Left ventricle myocardium superior (tissue), 1 donor: Measurements from ENCODE around the gene CDK17. TPM values are rescaled to one million over a fixed set of nuclear protein-coding genes. Genes with fewer than 3 reads are reported as not detected.
"Not testable (repeated sequence)": the region's sequence is repeated elsewhere in the genome, so short reads cannot be mapped to it uniquely, and the experiment has no call there.

Experiments used
- ATAC-seq: fragments of 200-7000 bp; cut with Tn5 transposase; one replicate; pipeline ENCODE4 v1.9.1; 2020; ENCODE audit warnings: mild to moderate bottlenecking, moderate library complexity
- DNase-seq: peaks from one replicate; pipeline ENCODE4 v3.0.0-alpha.2; 2020
- intact Hi-C: fragments of 100-400 bp; cut with micrococcal nuclease; formaldehyde crosslinking; loops from one replicate; pipeline ENCODE4 v1.11.0; 2022
- total RNA-seq: library from RNA; stranded (reverse); fragmentation: NEBNext Ultra II Directional; extraction: Animal tissue kit (Norgen Biotek cat#: 25700); gene quantifications from one replicate; pipeline ENCODE4 v1.2.1, GENCODE V29; 2021
- donor health status: DM: no; HTN: yes; CAD: no; lungs with severe emphysema.

Gene CDK17
- total RNA-seq, 1 donor from 2014 or later = 16.6 TPM

DNA sequence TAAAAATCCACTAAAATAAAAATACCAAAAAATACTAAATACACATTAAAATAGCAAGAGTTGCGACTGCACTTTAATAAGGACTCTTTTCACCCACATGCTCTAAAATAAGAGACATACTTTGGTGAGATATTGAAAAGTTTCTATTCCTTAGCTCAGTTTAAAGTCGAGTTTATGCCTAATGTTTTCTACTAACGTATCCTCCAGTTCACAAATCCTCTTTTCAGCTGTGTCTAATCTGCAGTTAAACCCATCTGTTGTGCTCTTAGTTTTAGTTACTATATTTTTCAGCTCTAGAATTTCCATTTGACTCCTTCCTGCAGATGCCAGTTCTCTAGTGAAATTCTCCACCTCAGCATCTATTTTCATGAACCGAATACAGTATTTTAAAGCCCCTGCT is 63.8 kb downstream of the CDK17 start:
- DNase-seq (no peak), ATAC-seq (no peak)
- intact Hi-C loops = loop anchor here (10.0 kb wide), 1 partner anchor 48 kb away; no protein-coding TSS in a partner anchor

DNA sequence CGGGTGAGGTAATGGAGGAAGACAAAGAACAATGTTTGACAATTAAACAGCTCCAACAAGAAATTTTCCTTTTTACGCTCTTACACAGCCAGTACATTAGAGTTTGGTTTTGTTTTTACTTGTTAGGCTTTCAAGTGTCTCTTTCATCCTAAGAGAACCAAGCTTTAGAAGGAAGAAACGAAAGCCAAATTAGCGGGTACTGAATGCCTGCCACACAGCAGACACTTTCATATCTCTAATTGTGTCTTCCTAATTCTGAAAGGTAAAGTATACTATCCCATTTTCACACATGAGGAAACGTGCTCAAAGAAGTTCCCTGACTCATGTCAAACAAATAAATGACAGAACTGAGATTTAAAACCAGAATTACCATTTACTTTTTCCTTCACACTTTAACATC is 65.0 kb downstream of the CDK17 start:
- DNase-seq (no peak), ATAC-seq (no peak)

DNA sequence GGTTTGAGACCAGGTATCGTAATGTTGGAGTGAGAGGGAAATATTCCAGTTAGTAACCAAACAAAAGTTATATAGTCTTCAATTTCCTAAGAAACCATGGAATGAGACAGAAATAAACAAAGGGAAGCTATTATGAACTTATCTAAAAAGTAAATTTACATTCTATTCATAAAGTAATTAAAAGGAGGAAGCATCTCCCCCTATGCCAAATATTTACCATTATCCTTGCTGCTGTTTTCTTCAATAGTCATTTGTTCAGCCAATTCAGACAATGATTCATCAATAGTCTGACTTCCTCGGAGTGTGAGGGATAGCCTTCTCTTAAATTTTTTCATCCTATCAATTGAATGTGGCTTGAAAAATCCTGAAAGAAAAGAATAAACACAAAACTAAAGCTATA is 65.7 kb downstream of the CDK17 start:
- ATAC-seq = no peak
- intact Hi-C loops = loop anchor here (10.0 kb wide), 1 partner anchor 50 kb away; no protein-coding TSS in a partner anchor

More for the DNA sequence above, 65.0 kb downstream of the CDK17 start:
- intact Hi-C loops = loop anchor here (10.0 kb wide), 1 partner anchor 50 kb away; no protein-coding TSS in a partner anchor

DNA sequence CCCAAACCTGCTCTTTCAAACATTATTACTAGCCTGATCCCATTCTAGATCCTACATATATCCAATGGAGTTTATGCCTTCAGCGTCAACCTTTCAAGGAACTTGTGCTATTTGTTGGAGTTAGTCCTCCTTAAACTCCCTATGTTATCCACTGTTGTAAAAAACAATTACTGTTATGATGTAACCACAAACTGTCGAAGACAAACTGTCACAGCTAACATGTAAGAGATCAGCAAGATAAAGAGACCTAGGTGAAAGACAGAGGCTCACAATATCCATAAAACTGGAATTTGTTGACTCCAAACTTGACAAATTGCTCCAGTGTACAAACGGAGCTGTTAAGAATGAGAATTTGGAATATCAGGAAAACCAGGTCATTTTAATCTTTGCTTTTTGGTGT is 70.7 kb downstream of the CDK17 start:
- DNase-seq (no peak), ATAC-seq (no peak)
- intact Hi-C loops = no loop called here

More for the DNA sequence above, 65.7 kb downstream of the CDK17 start:
- DNase-seq = no peak

DNA sequence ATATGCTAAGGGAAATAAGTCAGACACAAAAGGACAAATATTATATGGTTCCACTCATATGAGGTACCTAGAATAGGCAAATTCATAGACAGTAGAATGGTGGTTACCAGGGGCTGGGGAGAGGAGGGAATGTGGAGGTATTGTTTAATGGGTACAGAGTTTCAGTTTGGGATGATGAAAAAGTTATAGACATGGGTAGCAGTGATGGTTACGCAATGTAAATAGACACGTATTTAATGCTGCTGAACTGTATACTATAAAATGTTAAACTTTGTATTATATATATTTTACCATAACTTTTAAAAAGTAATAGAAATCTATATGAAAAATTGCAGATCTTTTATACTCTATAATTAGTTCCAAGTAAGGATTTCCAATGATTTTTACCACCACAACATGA is 71.2 kb downstream of the CDK17 start:
- intact Hi-C loops = no loop called here
- ATAC-seq (no peak), DNase-seq (no peak)

DNA sequence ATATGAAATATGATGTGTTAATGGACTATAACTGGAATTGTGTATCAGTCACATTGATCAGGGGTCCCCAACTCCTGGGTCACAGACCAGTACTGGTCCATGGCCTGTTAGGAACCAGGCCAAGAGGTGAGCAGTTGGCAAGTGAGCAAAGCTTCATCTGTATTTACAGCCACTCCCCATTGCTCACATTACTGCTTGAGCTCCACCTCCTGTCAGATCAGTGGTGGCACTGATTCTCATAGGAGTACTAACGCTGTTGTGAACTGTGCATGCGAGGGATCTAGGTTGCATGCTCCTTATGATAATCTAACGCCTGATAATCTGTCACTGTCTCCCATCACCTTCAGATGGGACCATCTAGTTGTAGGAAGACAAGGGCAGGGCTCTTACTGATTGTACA is 72.3 kb downstream of the CDK17 start:
- no peak for ATAC-seq
- intact Hi-C loops = no loop called here
- DNase-seq = no peak

DNA sequence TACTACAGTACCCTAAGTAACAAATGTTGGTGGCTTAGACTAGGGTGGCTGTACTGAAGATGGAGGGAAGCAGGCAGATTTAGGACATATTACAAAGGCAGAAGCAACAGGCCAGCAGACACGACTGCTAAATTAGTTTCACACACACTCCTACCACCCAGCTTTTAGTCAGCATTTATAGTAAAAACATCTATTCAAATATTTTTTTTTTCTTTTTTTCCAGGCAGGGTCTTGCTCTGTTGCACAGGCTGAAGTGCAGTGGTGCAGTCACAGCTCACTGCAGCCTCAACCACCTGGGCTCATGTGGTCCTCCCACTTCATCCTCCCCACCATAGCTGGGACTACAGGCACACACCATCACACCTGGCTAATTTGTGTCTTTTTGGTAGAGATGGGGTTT is 72.9 kb downstream of the CDK17 start:
- intact Hi-C loops = no loop called here
- no peak for ATAC-seq
- DNase-seq = no peak

DNA sequence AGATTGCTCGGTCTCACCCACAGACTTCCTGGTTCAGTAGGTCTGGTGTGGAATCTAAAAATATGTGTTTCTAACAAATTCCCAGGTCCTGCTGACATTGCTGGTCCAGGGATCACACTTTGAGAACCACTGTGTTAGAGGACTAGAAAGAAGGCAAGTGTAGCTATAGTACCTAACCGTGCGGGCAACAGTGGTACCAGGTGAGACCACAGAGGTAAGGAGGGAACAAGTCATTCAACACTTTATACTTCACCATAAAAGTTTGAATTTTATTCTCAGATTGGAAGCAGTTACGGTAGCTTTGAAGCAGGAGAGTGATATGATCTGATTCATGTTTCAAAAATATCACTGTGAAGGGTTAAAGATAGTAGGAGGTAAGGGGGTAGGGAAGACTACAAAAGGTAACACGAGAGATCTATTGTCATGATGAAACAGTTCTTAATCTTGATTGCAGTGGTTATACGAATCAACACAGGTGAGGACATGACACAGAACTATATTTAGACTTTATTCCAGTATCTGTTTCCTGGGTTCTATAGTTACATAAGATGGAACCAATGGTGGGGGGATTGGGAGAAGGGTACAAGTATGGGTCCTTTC is 73.5 kb downstream of the CDK17 start:
- no peak for DNase-seq
- no peak for ATAC-seq
- intact Hi-C loops = no loop called here

DNA sequence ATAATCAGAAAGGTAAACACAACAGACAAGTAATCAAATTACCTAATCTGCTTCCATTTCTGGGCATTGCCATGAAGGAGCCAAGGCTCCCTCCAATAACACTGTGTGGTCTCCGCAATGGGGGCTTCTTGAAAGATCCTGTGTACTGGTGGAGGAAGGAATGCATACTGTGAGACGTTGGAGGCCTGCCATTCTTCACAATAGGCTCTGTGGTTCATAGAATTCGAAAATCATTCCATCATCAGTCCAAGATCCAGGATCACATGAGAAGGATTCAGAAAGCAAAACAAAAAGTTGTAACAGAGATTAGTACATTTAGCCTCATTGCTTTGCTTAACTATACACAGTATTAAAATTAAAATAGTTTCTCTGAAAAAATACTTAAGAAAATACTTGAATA is 76.3 kb downstream of the CDK17 start:
- intact Hi-C loops = no loop called here
- no peak for ATAC-seq
- no peak for DNase-seq

DNA sequence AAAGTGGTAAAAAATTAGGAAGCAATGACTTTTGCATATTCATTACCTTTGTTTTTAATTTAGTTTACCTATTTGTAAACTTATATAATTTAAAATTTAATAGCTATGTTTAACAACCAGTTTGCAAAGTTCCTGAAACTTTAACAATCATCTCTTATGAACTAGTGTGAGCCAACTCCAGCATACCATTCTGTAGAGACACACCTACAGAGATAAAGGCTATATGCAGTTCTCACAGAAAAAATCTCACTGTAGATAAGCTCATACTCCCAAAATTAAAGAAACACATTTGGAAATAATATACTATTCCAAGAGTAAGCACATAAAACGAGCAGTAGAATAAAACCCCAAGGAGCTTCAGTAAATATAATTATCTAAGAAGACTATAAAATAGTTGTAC is 77.5 kb downstream of the CDK17 start:
- no peak for DNase-seq
- no peak for ATAC-seq
- intact Hi-C loops = no loop called here

DNA sequence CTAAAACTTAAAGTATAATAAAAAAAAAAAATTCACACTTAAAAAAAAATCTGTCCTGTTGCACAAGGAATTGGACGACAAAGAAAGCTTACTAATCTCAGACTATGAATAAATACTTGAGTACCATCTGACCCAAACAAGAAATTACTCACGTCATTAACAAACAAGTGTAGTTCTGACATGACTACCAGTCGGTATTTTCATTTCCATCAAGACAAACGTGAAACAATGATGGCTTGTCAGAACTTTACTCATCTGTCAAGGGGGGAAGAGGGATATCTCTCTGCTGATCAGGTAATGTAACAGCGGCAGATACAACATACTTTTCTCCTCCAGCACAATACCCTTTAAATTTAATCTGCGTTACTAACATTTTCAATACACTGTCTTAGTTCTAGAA is 78.3 kb downstream of the CDK17 start:
- intact Hi-C loops = no loop called here
- ATAC-seq (no peak), DNase-seq (no peak)

DNA sequence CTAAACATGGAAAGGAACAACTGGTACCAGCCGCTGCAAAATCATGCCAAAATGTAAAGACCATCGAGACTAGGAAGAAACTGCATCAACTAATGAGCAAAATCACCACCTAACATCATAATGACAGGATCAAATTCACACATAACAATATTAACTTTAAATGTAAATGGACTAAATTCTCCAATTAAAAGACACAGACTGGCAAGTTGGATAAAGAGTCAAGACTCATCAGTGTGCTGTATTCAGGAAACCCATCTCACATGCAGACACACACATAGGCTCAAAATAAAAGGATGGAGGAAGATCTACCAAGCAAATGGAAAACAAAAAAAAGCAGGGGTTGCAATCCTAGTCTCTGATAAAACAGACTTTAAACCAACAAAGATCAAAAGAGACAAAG is 82.4 kb downstream of the CDK17 start:
- intact Hi-C loops, ATAC-seq, DNase-seq: not testable (repeated sequence)

DNA sequence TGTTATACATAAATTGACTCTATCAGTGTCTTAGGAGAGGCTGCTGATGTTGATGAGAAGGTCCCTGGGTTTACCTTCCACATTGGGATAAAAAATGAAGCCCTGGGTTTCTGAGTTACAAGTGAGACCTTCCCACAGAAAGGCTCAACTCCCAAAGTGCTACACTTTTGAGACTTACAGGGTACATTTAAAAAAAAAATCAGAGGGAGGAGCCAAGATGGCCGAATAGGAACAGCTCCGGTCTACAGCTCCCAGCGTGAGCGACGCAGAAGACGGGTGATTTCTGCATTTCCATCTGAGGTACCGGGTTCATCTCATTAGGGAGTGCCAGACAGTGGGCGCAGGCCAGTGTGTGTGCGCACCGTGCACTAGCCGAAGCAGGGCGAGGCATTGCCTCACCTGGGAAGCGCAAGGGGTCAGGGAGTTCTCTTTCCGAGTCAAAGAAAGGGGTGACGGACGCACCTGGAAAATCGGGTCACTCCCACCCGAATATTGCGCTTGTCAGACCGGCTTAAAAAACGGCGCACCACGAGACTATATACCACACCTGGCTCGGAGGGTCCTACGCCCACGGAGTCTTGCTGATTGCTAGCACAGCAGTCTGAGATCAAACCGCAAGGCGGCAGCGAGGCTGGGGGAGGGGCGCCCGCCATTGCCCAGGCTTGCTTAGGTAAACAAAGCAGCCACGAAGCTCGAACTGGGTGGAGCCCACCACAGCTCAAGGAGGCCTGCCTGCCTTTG is 84.3 kb downstream of the CDK17 start:
- DNase-seq, intact Hi-C loops, ATAC-seq: not testable (repeated sequence)

DNA sequence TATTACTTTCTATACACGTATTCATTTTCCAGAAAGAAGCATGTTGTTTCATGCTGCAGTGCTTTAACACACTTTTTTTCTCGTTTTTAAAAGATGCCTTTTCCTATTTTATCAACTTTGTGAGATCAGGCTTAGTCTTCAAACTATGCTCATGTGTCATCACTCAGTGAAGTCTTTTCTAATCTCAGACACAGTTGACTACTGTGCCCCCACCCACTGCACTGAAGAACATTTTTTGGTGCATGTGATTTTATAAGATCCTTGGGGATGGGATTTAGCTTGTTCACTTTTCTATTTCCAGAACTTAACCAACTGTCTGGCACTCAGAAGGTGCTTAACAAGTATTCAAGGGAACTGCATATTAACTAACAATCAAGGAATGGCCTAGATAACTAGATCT is 85.5 kb downstream of the CDK17 start:
- DNase-seq = no peak
- ATAC-seq = peak; percentile 12
- intact Hi-C loops = no loop called here

DNA sequence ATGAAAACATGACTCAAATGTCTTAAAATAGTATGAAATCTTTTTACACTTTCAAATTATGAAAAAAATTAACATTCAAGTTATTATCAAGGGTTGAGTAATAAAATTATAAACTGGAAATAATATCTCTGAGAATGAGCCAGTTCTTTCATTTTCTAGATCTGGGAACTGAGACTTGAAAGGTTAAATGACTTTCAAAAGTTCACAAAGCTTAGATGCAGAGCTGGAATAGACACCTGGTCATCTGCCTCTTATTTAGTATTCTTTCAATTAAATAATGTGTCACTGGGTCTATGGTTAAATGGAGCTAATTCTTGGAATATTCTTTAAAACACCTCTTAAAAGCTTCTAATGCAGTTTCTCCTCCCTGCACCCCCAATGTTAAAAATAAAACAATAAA is 86.6 kb downstream of the CDK17 start:
- intact Hi-C loops = no loop called here
- DNase-seq = no peak
- ATAC-seq = no peak

DNA sequence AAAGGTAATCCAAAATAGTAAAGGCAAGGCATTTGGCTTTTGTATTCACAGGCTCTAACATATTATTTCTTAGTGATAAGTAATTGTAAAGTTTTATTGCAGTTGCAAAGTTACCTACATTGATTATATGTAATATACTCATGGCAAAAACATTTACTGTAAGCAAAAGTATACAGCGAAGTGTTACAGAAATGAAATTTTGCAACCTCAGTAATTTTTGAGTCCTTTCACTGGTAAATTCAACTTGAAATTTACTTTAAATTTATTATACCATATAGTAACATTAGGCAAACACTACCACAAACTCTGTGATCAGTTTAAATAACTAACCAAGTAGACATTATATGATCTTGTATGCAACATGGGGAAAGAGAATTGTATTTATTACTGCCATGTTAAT is 89.0 kb downstream of the CDK17 start:
- DNase-seq = no peak
- ATAC-seq = no peak
- intact Hi-C loops = no loop called here

DNA sequence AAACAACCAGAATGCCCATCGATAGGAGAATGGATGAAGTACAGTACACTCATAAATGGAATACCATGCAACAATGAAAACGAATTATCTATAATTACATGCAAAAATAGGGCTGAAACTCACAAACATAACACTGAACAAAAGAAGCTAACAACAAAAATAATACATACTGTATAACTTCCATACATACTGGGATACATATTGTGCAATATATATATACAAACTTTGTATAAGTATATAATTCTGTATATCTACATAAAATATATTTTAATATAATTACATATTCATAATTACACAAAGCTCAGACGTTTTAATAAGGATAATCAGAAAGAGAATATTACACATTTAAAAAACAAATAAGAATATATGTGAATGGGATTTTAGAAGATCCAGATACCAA is 90.2 kb downstream of the CDK17 start:
- ATAC-seq = no peak
- intact Hi-C loops = no loop called here
- no peak for DNase-seq

DNA sequence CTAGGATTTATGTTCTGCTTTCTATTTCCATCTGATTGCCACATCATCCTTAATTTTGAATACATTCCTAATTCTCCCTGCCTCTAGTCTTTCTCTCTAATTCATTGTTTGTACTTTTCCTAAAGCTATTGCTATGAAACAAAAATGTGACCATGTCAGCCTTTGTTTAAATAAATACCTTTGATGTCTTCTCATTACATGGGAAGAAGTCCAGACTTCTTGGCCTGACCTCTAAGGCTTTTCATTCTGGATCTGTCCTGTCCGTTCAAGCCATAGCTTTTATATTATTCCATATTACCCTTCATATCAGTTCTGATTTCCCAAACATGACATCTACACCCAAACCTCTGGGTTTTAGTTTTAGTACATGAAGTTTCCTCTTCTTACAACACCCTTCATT is 91.4 kb downstream of the CDK17 start:
- no peak for DNase-seq
- no peak for ATAC-seq

DNA sequence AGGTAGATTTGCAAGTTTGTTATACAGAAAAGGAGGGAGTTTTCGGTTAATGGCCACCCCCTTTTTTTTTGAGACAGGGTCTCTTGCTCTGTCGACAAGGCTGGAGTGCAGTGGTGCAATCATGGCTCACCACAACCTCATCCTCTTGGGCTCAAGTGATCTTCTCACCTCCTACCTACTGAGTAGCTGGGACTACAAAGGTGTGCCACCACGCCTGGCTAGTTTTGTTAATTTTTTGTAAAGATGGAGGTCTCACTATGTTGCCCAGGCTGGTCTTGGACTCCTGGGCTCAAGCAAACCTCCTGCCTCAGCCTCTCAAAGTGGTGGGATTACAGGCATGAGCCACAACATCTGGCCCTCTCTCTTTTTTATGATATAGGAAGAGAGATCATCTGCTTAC is 94.6 kb downstream of the CDK17 start:
- intact Hi-C loops = loop anchor here (1.0 kb wide), 1 partner anchor 34 kb away; no protein-coding TSS in a partner anchor
- ATAC-seq (no peak), DNase-seq (no peak)

More for the DNA sequence above, 91.4 kb downstream of the CDK17 start:
- intact Hi-C loops = no loop called here

DNA sequence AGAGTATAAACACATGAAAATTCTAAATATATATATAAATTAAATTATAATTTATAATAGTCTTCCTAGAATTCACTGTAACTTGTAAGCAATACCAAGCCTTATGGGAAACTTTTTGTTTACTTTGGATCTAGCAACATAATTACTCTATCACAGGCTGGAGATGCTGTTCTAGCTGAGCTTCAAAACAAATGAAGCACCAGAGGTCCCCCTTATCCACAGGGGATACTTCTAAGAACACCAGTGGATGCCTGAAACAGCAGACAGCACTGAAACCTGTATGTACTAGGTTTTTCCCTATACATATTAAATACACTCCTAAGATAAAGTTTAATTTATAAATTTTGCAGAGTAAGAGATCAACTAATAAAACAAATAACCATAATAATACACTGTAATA is 96.6 kb downstream of the CDK17 start:
- intact Hi-C loops = loop anchor here (5.0 kb wide), 1 partner anchor 41 kb away; no protein-coding TSS in a partner anchor

More for the DNA sequence above, 96.6 kb downstream of the CDK17 start:
- DNase-seq = no peak
- ATAC-seq = peak; percentile 33
